Measurements from ENCODE around the gene PPP1R13B.

GRCh38 chr14:103725001-103725682 lies 122.2 kb downstream of the PPP1R13B start:
- TF ChIP-seq, protein P1, sequence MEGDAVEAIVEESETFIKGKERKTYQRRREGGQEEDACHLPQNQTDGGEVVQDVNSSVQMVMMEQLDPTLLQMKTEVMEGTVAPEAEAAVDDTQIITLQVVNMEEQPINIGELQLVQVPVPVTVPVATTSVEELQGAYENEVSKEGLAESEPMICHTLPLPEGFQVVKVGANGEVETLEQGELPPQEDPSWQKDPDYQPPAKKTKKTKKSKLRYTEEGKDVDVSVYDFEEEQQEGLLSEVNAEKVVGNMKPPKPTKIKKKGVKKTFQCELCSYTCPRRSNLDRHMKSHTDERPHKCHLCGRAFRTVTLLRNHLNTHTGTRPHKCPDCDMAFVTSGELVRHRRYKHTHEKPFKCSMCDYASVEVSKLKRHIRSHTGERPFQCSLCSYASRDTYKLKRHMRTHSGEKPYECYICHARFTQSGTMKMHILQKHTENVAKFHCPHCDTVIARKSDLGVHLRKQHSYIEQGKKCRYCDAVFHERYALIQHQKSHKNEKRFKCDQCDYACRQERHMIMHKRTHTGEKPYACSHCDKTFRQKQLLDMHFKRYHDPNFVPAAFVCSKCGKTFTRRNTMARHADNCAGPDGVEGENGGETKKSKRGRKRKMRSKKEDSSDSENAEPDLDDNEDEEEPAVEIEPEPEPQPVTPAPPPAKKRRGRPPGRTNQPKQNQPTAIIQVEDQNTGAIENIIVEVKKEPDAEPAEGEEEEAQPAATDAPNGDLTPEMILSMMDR (optimal IDR thresholded peaks at IDR 0.05 in 1 of 3, IDR thresholded peaks at IDR 0.05 in 1 of 3, conservative IDR thresholded peaks at IDR 0.05 in 1 of 3; ENCODE audit: extremely low read depth in 1 of 3, insufficient read depth in 2 of 3, low read length in 3 of 3): no peak
- TF ChIP-seq EZH2 (IDR thresholded peaks at IDR 0.05; ENCODE audit: low read length): no peak
